ENCODE measurements around the gene FGF12. TPM values are rescaled to one million over a fixed set of nuclear protein-coding genes. Genes with fewer than 3 reads are reported as not detected.
A peak's percentile ranks its signal among the peaks of the same experiment; 100 is the strongest.

The FGF12 gene
- total RNA-seq, 1 experiment from 2014 or later: not detected

DNA sequence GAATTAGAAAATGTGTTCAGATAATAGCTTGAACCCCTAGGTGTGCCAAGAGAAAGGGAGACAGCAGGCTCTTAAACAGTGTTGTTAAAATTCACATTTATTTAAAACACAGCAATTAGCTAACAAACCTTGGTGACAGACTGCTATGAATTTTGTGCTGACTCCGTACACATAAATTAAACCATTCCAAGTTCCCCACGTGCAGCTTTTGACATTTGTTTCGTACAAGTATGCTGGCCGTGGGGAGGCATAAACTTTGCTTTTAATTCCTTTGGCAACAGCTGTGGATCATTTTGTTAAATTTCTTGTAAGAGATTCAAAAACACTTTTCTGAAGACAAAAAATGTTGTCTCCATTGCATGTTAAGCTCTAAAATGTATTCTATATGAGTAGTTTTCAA lies 465.3 kb downstream of the FGF12 start:
- no peak for DNase-seq (ENCODE audit: low read depth)

DNA sequence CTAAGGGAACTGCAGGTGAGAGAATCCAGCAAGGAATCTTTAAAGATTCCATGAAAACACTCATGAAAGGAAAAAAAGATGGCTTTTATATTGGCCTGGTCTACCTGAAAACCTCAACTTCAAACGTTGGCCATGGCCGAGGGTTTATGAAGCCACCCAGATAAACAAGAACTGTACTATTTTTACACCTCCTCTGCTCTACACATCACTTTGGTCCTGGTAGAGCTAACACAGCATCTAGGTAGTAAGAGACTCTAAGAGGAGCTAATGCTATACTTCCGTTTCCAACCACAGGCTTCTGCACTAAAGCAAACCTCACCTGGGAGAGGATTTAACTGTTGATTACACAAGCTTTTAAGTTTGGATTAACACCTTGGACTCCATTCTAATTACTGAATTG lies 466.2 kb downstream of the FGF12 start:
- DNase-seq (ENCODE audit: low read depth): no peak

DNA sequence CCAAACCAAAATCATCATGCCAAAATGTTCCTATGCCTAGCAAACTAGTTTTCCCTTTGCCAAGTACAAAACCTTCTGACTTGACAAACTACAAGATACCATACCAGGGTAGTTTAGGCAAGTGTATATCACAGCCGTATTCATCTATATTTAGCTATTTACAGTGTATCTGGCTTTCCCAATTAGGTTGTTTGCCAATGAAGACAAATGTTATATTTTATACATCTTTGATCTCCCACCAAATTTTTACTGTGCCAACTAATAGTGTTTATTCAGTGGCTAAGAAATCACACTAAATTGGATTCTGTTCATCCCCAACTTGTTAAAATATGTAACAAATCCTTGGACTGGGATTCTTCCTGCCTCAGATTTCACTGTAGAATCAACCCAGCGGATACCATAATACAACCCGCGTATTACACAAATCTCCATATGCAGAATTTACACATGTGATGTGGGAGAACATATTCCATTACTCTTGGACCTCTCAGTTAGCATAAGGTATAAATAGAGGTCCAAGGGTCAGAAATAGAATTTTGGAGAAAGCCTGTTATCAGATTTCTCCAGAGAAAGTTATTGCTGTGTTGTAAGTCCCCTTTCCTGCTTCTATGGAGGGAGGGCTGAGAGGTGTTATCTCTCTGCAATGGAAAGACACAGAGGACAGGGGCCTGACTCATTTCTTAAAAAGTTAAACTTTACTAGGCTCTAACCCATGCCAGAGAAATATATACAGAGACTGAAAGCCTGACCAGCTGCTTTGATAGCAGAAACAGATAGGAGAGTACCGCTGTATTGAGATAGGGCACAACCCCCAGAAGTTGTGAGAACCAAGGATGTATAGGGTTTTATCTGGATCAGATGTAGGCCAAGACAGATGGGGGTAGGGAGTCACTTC lies 467.0 kb downstream of the FGF12 start:
- no peak for DNase-seq (ENCODE audit: low read depth)

DNA sequence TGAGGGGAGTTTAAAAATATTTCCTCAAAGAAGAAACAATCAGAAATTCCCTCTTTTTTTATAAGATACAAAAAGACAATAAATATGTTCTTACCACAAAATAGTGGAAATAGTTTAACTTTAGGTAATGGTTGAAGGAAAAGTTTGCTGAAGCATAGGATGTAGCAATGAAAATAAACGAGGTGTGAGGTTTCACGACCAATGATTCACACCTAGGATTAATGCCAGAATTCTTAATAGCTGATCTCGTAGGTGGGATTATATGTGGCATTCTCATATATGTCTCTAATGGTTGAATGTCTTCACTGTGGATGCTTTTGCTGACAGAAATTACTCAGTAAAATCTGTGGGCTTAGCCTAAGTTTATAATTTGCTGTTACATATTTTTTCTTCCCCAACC lies 467.7 kb downstream of the FGF12 start:
- DNase-seq (ENCODE audit: low read depth): no peak

DNA sequence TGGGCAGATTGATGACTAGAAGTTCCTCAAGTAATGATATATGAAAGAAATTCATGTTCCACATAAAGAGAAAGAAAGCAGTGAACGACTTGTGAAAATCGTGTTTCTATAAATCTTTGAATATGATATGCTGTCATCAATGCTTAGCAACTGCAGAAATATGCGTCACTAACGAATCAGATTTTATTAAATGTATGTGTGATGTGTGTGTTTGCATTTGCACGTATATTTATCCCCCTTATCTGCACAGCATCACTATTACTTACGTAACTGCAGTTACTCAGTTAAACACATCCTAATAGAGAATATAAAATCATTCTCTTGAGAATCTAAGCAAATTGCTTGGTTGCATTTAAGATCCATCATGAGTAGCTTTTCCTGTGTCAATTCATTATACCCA lies 468.6 kb downstream of the FGF12 start:
- no peak for DNase-seq (ENCODE audit: low read depth)

DNA sequence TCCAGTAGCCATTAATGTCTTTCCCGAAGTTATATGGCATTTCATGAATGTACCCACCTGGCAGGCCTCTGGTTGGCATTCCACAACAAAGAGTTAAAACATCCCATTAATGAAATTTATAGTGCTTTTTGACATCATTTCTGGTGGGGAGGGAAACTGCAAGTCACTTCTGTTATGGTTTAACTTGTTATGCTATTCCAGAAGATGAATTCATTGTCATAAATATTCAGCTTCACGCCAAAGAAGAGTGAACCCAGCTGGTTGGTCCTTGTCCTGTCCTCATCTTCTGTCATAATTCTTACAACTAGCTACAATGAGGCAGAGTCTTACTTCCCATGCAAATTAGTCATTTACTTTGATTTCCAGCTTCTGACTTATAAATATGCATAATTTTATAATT lies 471.5 kb downstream of the FGF12 start:
- no peak for DNase-seq (ENCODE audit: low read depth)

DNA sequence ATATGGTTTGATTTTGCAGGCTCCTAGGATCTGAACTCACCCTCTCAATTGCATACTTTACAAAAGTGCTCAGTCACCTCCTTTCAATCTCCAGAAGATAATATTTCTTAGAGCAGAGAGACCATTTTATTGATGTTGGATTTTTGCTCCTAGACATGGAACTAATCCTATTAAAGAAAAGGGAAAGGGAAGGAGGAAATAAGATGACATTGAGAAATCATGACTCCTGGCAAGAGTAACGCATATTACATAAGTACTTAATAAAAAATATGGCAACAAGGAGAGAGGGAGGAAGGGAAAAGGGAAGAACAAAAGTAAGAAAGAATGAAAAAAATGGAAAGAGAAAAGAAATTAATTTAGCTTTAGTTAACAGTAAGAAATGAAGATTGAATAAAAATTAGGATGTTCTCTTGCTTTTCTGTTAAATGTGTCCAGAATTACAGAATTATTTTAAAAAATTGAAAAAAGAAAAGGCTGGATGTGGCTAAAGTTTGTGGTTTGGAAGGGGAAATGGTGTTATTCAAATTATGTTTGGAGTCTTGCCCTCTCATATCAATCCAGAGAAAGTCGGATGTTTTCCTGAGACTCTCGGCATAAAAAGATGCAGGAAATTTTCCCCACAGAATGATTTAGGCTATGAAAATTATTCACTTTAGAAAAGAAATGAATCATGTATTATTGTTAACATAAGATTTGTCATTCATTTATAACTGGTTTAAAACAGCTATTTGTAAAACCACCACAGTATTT lies 474.0 kb downstream of the FGF12 start:
- no peak for DNase-seq (ENCODE audit: low read depth)

DNA sequence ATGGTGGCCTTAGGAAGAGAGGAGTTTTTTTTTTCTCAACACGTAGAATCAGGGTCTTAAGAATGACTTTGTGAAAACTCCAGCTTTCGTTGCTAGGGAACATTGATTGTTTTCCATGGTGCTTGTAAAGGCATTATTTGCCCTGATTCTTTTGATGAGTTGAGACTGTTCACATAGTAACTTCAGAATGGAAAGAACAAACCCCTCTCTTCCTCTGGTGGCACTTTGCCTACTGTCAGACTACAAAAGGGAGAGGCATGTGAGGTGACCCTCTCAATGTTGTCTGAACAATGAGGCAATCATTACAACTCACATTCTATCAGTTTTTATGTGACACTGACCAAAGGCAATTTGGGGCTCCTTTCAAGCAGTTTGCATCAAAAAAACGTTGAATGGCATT lies 477.8 kb downstream of the FGF12 start:
- DNase-seq (ENCODE audit: low read depth): no peak

DNA sequence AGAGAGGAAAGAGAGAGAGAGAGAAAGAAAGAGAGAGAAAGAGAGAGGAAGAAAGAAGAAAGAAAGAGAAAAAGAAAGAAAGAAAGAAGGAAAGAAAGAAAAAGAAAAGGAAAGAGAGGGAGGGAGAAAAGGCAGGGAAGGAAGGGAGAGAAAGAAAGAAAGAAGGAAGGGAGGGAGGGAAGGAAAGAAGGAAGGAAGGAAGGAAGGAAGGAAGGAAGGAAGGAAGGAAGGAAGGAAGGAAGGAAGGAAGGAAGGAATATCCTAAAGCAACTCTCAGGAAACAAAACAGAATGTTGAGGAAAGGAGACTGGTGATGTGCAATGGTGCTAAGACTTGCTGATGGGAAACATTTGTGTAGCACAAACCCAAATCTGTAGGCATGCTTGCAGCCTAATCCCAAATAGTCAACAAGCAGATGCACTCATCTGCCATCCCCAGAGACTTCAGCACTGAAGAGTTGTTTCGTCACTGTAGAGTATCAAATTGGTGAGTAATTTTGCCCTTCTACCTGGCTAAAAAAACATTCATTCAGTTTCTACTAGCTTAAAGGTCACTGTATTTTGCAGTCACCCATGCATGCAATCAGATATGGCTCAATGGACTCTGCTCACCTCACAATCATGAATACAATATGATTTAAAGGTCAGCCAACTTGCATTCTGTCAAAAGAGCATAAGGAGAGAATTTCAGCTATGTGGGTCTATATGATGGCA lies 480.3 kb downstream of the FGF12 start:
- DNase-seq (ENCODE audit: low read depth): no peak

DNA sequence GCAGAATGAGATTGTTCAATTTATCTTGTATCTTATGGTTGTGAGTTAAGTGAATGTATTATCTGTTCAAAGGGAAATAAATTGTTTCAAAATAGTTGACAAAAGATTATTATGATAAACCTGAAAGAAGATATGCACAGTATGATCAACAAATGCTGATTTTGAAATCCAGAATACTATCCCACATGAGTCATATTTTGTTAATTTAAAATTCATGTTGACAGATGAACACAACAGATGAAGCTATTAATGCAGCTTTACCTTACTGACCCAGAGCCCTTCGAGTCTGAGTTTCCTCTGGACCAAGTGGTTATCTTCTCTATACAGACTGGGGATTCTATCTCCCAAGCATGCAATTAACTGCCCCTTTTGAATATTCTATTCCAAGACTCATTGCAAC lies 482.8 kb downstream of the FGF12 start:
- DNase-seq (ENCODE audit: low read depth): peak; percentile 1

DNA sequence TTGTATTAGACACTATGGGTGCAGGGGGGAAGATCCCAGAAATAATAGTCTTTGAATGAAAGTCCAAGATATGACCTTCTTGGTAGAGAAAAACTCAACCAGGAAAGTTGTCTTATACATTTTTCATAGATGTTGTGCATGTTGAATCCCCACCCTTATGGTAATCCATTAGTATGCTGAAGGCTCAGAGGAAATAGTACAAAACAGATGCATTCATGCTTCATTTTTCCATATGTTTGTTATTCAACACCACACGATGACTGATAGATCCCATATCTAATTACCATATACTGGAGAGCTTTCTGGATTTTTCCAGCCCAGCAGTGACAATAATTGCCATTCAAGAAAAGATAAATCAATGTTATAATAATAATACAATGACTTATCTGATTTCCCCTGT lies 487.4 kb downstream of the FGF12 start:
- no peak for DNase-seq (ENCODE audit: low read depth)

DNA sequence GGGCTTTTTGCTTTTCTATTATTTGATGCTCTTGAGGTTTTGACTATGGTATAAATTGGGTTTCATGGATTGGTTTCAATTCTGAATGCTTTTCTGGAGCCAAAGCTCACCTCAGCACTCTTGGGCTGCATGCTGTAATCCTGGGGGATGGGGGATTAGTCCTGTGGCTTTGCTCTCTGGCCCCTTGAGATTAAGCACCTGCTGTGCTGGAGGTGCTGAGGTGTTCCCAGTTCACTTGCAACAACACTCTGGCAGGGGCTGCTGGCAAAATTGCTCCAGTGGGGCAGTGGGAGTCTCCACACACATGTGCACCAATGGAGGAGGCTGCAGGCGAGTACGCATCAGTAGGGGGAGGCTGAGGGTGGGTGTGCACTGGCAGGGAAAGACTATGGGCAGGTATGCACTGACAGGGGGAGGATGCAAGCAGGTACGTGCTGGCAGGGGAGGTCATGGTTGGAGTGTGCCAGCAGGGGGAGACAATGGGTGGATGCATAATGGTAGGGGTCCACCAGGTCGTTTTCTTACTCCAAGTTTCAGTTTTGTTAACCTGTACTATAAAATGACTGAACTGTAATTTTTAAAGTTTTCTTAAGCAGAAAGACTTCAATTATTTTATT lies 489.2 kb downstream of the FGF12 start:
- no peak for DNase-seq (ENCODE audit: low read depth)

DNA sequence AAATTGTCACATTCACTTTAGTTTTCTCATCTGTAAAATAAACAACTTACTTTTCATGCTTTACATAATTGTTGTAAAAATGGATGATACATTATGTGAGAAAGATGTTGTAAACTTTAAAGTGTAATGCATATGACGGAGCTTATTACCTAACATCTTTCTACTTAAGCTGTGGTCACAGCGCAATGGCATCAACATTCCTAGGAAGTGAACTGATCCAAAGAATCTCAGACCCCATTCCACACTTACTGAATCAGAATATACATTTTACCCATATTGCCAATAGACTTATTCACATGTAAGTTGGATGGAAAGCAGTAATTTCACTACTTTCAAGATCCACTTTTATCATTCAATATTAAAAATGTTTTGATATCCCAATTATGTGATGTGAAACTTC lies 497.5 kb downstream of the FGF12 start:
- DNase-seq (ENCODE audit: low read depth): no peak

DNA sequence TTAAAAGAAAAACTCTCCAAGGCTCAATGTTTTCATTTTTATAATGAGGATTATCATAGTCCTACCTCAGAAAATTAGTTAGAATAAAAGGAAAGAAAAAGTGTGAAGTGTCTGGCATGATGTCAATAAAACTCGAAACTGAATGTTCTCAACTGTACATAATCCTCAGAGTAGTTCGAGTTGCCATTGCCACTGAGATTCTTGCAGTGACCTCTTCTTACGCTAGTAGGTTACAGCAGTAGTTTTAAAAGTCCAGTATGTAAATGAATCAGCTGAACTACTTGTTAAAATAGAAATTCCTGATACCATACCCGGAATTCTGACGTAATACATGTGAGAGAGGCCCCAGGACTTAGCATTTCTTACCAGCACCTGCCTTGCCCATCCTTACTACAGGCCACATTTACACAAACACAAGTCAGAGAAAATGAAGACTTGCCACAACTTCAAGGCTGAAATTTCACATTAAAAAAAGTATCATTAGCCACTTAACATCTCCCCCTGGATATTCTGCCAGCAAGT lies 502.6 kb downstream of the FGF12 start:
- no peak for DNase-seq (ENCODE audit: low read depth)

DNA sequence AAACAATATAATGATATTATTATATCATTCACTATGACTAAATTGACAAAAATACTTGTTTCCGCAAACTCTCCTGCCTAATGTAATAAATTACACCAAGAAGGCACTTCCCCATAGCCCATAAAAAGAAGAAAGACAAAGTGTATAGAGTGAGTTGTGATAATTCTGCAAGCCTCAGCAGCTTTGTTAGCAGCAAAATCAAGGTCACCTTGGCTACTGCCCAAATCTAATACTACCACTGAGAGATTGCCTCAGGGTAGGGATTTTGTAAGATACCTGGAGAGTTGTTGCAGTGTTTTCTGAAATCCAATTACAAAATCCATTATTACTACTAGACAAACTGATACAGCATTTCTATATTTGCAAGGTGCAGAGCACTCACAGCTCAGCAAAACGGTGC lies 503.5 kb downstream of the FGF12 start:
- no peak for DNase-seq (ENCODE audit: low read depth)

DNA sequence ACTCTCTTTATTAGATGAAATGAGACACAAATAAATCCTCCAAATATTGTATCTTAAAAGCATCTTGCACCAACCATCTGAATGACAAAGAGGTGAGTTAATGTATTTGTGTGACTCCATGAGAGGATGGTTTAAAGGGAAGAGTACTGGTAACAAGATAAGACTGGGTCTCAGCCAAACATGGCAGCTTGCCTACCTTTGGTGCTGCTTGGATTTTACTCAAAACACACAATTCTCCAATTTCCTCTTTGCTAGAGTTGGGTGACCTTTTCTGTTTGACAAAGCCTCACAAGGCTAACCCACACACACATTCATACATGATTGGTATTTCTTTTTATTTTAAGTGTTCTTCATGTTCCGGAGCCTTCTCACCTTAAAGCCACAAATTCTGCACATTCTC lies 506.4 kb downstream of the FGF12 start:
- DNase-seq (ENCODE audit: low read depth): no peak

DNA sequence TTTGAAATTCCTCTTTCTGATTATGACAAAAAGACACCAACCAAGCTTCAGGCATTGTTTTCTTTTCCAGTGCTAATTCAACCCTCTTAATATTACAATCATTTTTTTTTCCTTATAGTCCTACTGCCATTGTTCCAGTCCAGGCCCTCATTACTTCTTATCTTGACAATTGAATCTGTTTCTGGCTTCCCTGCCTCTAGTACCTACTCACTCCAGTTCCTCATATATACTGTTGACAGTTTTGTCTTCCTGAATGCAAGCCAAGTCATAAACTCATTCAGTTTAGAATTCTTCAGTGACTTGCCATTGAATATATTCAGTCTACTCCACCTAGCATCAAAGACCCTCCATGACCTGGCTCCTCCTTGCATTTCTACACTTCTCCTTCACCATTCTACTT lies 507.4 kb downstream of the FGF12 start:
- no peak for DNase-seq (ENCODE audit: low read depth)

DNA sequence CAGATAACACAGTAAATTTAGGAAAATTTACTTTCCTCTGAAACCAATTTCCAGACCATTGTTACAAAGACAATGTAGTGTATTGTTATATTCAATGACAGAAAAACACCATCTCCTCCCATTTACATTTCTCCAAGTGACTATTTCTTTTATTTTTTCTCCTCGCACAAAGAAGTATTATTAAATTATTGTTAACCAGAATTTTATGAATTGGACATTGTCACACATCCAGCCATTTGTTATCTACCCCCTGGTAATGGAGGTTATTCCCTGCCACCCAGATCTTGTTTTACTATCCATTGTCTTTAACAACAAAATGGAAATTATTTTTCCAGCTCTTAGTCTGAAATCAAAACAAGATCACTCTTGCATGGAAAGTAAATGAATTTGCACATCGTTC lies 511.3 kb downstream of the FGF12 start:
- no peak for DNase-seq (ENCODE audit: low read depth)

DNA sequence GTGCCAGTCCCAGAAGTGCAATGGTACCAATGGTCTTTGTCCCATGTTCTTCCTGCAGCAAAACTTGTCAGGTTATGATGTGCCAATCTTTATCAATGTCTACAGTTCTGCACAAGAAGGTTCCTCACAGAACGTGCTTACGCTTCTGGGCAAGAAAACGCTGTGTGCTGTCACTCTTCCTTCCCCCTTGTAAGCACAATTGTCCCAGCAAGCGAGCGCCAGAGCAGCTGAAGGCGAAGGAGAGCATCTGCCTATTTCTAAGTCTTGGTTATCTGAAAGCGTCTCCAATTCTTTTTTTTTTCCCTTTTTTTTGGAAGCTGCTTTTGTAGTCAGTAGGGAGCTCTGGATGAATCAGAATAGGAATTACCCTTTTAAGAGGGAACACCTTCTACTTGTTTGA lies 514.4 kb downstream of the FGF12 start:
- no peak for DNase-seq (ENCODE audit: low read depth)

DNA sequence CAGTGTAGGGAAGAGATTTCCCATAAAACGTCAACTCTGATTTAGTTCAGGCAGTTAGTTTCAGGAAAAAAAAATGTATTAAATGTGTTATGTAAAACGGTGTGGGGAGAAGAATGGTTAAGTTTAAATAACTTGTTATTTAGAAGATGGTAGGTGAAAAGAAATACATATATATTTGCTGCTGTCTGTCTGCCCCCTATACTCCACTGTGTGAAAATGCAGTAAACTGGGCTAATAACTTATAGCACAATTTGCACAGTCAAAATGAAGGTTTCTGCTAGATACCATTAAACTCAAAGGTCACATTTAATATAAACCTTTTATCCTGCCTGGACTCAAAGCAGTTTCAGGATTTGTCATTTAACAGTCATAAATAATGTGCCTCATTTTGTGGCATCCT lies 515.0 kb downstream of the FGF12 start:
- DNase-seq (ENCODE audit: low read depth): no peak

DNA sequence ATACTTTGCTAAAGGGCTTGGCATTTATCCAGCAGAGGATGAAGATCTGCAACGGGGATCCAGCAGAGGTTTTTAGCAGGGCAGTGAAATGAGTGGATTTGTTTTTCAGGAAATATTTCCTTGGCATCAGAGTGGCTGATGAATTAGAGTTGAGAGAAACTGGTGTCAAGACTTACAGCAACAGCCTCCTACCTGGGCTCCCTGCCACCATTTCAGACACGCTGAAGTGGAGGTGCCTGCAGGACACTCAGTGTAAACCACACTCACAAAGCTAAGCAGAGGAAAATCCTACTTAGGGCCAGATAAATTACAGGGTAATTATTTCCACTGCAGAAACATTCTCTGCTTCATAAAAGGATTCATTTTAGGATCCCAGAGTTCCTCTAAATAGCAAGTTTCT lies 519.7 kb downstream of the FGF12 start:
- no peak for DNase-seq (ENCODE audit: low read depth)

DNA sequence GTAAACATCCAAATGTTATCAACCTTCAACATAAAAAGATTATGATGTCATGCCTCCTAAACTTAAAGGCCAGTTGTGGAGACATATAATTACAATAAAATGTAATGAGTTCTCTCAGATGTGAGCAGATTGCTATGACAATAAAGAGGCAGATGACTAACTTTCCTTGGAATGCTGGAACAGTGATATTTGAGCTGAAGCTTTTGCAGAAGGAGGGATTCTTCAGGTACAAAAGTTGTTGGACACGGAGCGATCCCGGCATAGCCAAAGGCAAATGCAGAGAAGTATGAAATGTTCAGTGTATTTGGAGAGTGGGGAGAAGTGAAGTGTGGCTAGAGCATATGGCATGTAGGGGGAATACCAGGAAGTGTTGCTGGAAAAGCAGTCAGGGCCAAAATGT lies 520.1 kb downstream of the FGF12 start:
- DNase-seq (ENCODE audit: low read depth): no peak
